Mucosa of descending colon (tissue), 3 donors: ENCODE data around the gene EPSTI1. TPM values are rescaled to one million over a fixed set of nuclear protein-coding genes. Genes with fewer than 3 reads are reported as not detected.
A peak's percentile ranks its signal among the peaks of the same experiment; 100 is the strongest.

ENCODE experiments used
- ATAC-seq: fragments of 200-7000 bp; cut with Tn5 transposase; one replicate; pipeline ENCODE4 v1.9.1; 2020; ENCODE audit warnings: mild to moderate bottlenecking, moderate library complexity
- DNase-seq, 3 donors: peaks; one replicate each; pipeline ENCODE4 v3.0.0-alpha.2; 2020
- H3K36me3 ChIP-seq: fragments of 200-600 bp; one replicate; pipeline ENCODE4 v1.8.0; 2021; ENCODE audit warnings: low read depth, mild to moderate bottlenecking
- H3K4me1 ChIP-seq: fragments of 200-600 bp; one replicate; pipeline ENCODE4 v1.8.0; 2021; ENCODE audit warnings: low read depth, mild to moderate bottlenecking
- H3K4me3 ChIP-seq: fragments of 200-600 bp; one replicate; pipeline ENCODE4 v1.8.0; 2021; ENCODE audit warnings: mild to moderate bottlenecking
- H3K9me3 ChIP-seq: fragments of 200-600 bp; one replicate; pipeline ENCODE4 v1.8.0; 2021; ENCODE audit warnings: mild to moderate bottlenecking
- CTCF ChIP-seq: fragments of 200-600 bp; IDR thresholded peaks from one replicate; pipeline ENCODE4 v1.8.0; 2022; ENCODE audit warnings: antibody characterized with exemption, mild to moderate bottlenecking
- intact Hi-C, 2 donors: fragments of 100-400 bp; cut with DNase I in 1 of 2; cut with micrococcal nuclease in 1 of 2; formaldehyde crosslinking; loops; one replicate each; pipeline versions ENCODE4 v1.11.0 to v1.11.1; 2022; cut with DNase I, micrococcal nuclease
- total RNA-seq, 3 donors: library from RNA; stranded (reverse); fragmentation: NEBNext Ultra II Directional in 2 of 3; extraction: Animal tissue kit (Norgen Biotek cat#: 25700) in 2 of 3; gene quantifications; one replicate each; pipeline versions ENCODE4 v1.2.1 to v1.2.4, GENCODE V29; 2021 to 2023
- donor health status: DM: no; HTN: no; CAD: no; lungs with moderate emphysema.
- donor health status: DM: no; HTN: no; CAD: no.
- donor health status: DM: no; HTN: yes; CAD: no.

The EPSTI1 gene
- total RNA-seq, 3 donors from 2014 or later = 12.1 to 26.9 (median 19.1) TPM

- Histone ChIP-seq H3K4me3 (no peak overlapping the region), H3K9me3 (no peaks in the 10 kb centered on the region), H3K36me3 (no peaks in the 10 kb centered on the region), H3K4me1 (no peaks in the 10 kb centered on the region)
- TF ChIP-seq CTCF = no peak
- intact Hi-C loops = no loop called here
- ATAC-seq = no peak
- no peak for DNase-seq
Measured at GRCh38 chr13:42977219-42977659, 14.8 kb downstream of the EPSTI1 start.

GRCh38 chr13:42976066-42976465 lies 16.0 kb downstream of the EPSTI1 start:
- intact Hi-C loops = no loop called here
- H3K4me1 ChIP-seq = no peaks in the 10 kb centered on the region
- no peak for DNase-seq

GRCh38 chr13:42973581-42973980 lies 18.5 kb downstream of the EPSTI1 start:
- intact Hi-C loops = no loop called here
- no peak for DNase-seq
- peaks cover 7% of the 10 kb centered on the region for H3K4me1 ChIP-seq
- H3K4me3 ChIP-seq = no peak overlapping the region
- no peaks in the 10 kb centered on the region for H3K9me3 ChIP-seq
- no peak for ATAC-seq
- TF ChIP-seq CTCF = no peak
- no peaks in the 10 kb centered on the region for H3K36me3 ChIP-seq

More at GRCh38 chr13:42976066-42976465, 16.0 kb downstream of the EPSTI1 start:
- Histone ChIP-seq H3K36me3 (no peaks in the 10 kb centered on the region), H3K9me3 (no peaks in the 10 kb centered on the region), H3K4me3 (no peak overlapping the region)
- TF ChIP-seq CTCF = no peak
- ATAC-seq = no peak

GRCh38 chr13:42971691-42972347 lies 20.2 kb downstream of the EPSTI1 start:
- TF ChIP-seq CTCF = no peak
- H3K4me1 ChIP-seq = peaks cover 16% of the 10 kb centered on the region
- no peaks in the 10 kb centered on the region for H3K9me3 ChIP-seq
- H3K4me3 ChIP-seq = no peak overlapping the region
- no peaks in the 10 kb centered on the region for H3K36me3 ChIP-seq
- ATAC-seq = no peak
- intact Hi-C loops = no loop called here
- DNase-seq = no peak

GRCh38 chr13:42970824-42971690 lies 21.0 kb downstream of the EPSTI1 start:
- peak; percentile 72 for TF ChIP-seq CTCF
- ATAC-seq = peak; percentile 61
- intact Hi-C loops = no loop called here

More at GRCh38 chr13:42970824-42971690, 21.0 kb downstream of the EPSTI1 start:
- DNase-seq = peak in 1 of 3 donors; percentile 78
- no peak overlapping the region for H3K4me3 ChIP-seq
- H3K36me3 ChIP-seq = no peaks in the 10 kb centered on the region
- peaks cover 16% of the 10 kb centered on the region for H3K4me1 ChIP-seq
- no peaks in the 10 kb centered on the region for H3K9me3 ChIP-seq
